Adipocyte (in vitro differentiated cells): ENCODE measurements around the gene EVL.

Experiments used
- DNase-seq: peaks from one replicate; pipeline ENCODE4 v3.0.0-alpha.2; 2015; ENCODE audit warnings: low read depth
- H3K27me3 ChIP-seq: replicated peaks from 2 replicates; pipeline ENCODE4 v1.7.0; 2013; ENCODE audit warnings: mild to moderate bottlenecking, low read length, moderate library complexity; ENCODE audit not compliant: control insufficient read depth, insufficient read depth
- H3K36me3 ChIP-seq: 2 replicates; pipeline ENCODE4 v1.7.0; 2013; ENCODE audit warnings: low read length, mild to moderate bottlenecking, moderate library complexity; ENCODE audit not compliant: control insufficient read depth, insufficient read depth, severe bottlenecking
- H3K4me1 ChIP-seq: 2 replicates; pipeline ENCODE4 v1.7.0; 2013; ENCODE audit warnings: mild to moderate bottlenecking, low read length, moderate library complexity; ENCODE audit not compliant: control insufficient read depth, insufficient read depth
- H3K4me3 ChIP-seq: 2 replicates; pipeline ENCODE4 v1.7.0; 2013; ENCODE audit warnings: mild to moderate bottlenecking, low read length, moderate library complexity
- H3K9ac ChIP-seq: 2 replicates; pipeline ENCODE4 v1.7.0; 2013; ENCODE audit warnings: mild to moderate bottlenecking, low read length, moderate library complexity
- H3K9me3 ChIP-seq: 2 replicates; pipeline ENCODE4 v1.7.0; 2013; ENCODE audit warnings: mild to moderate bottlenecking, low read length, moderate library complexity; ENCODE audit not compliant: control insufficient read depth

EVL gene

GRCh38 chr14:100124551-100125088 lies 59.4 kb downstream of the EVL start:
- Histone ChIP-seq H3K9ac (no peak overlapping the region), H3K36me3 (peaks cover 14% of the 10 kb centered on the region), H3K4me1 (peaks cover 22% of the 10 kb centered on the region), H3K9me3 (no peaks in the 10 kb centered on the region), H3K27me3 (no peaks in the 10 kb centered on the region), H3K4me3 (no peak overlapping the region)
- no peak for DNase-seq

GRCh38 chr14:100126401-100126800 lies 61.2 kb downstream of the EVL start:
- Histone ChIP-seq H3K27me3 (no peaks in the 10 kb centered on the region), H3K9ac (no peak overlapping the region), H3K9me3 (no peaks in the 10 kb centered on the region), H3K4me1 (peaks cover 36% of the 10 kb centered on the region), H3K36me3 (peaks cover 14% of the 10 kb centered on the region), H3K4me3 (no peak overlapping the region)
- DNase-seq: no peak

GRCh38 chr14:100127853-100128455 lies 62.7 kb downstream of the EVL start:
- no peaks in the 10 kb centered on the region for H3K9me3 ChIP-seq
- no peaks in the 10 kb centered on the region for H3K27me3 ChIP-seq
- no peak overlapping the region for H3K4me3 ChIP-seq
- H3K4me1 ChIP-seq: peaks cover 51% of the 10 kb centered on the region
- H3K9ac ChIP-seq: no peak overlapping the region
- peaks cover 14% of the 10 kb centered on the region for H3K36me3 ChIP-seq
- DNase-seq: no peak

GRCh38 chr14:100128688-100129087 lies 63.5 kb downstream of the EVL start:
- Histone ChIP-seq H3K27me3 (no peaks in the 10 kb centered on the region), H3K4me1 (peaks cover 57% of the 10 kb centered on the region), H3K4me3 (no peak overlapping the region), H3K36me3 (peaks cover 14% of the 10 kb centered on the region), H3K9me3 (no peaks in the 10 kb centered on the region), H3K9ac (peak overlapping the region; percentile 78)
- DNase-seq: no peak

GRCh38 chr14:100129161-100129589 lies 64.0 kb downstream of the EVL start:
- Histone ChIP-seq H3K9ac (peak overlapping the region; percentile 78), H3K9me3 (no peaks in the 10 kb centered on the region), H3K36me3 (peaks cover 14% of the 10 kb centered on the region), H3K4me3 (peak overlapping the region; percentile 31), H3K27me3 (no peaks in the 10 kb centered on the region), H3K4me1 (peaks cover 57% of the 10 kb centered on the region)
- DNase-seq: no peak

GRCh38 chr14:100130521-100130920 lies 65.3 kb downstream of the EVL start:
- H3K4me3 ChIP-seq: no peak overlapping the region
- H3K27me3 ChIP-seq: no peaks in the 10 kb centered on the region
- peaks cover 5% of the 10 kb centered on the region for H3K36me3 ChIP-seq
- DNase-seq: no peak
- H3K9me3 ChIP-seq: no peaks in the 10 kb centered on the region
- peaks cover 57% of the 10 kb centered on the region for H3K4me1 ChIP-seq
- H3K9ac ChIP-seq: peak overlapping the region; percentile 78

GRCh38 chr14:100131181-100131580 lies 66.0 kb downstream of the EVL start:
- DNase-seq: no peak
- peak overlapping the region; percentile 75 for H3K9ac ChIP-seq
- peaks cover 8% of the 10 kb centered on the region for H3K36me3 ChIP-seq
- H3K9me3 ChIP-seq: no peaks in the 10 kb centered on the region
- peaks cover 57% of the 10 kb centered on the region for H3K4me1 ChIP-seq
- H3K27me3 ChIP-seq: no peaks in the 10 kb centered on the region
- no peak overlapping the region for H3K4me3 ChIP-seq

- H3K36me3 ChIP-seq: peaks cover 5% of the 10 kb centered on the region
- peak; percentile 53 for DNase-seq
- H3K4me1 ChIP-seq: peaks cover 57% of the 10 kb centered on the region
- H3K4me3 ChIP-seq: peak overlapping the region; percentile 1
- H3K27me3 ChIP-seq: no peaks in the 10 kb centered on the region
- no peaks in the 10 kb centered on the region for H3K9me3 ChIP-seq
- H3K9ac ChIP-seq: peak overlapping the region; percentile 75
Measured at GRCh38 chr14:100132161-100132902, 67.1 kb downstream of the EVL start.

- Histone ChIP-seq H3K4me3 (peak overlapping the region; percentile 37), H3K36me3 (peaks cover 8% of the 10 kb centered on the region), H3K27me3 (no peaks in the 10 kb centered on the region), H3K9me3 (no peaks in the 10 kb centered on the region), H3K9ac (peak overlapping the region; percentile 75), H3K4me1 (peaks cover 52% of the 10 kb centered on the region)
- peak; percentile 64 for DNase-seq
Measured at GRCh38 chr14:100132903-100133510, 67.8 kb downstream of the EVL start.

- H3K9ac ChIP-seq: no peak overlapping the region
- no peak overlapping the region for H3K4me3 ChIP-seq
- H3K27me3 ChIP-seq: no peaks in the 10 kb centered on the region
- no peaks in the 10 kb centered on the region for H3K9me3 ChIP-seq
- peaks cover 11% of the 10 kb centered on the region for H3K36me3 ChIP-seq
- peaks cover 39% of the 10 kb centered on the region for H3K4me1 ChIP-seq
- no peak for DNase-seq
Measured at GRCh38 chr14:100134586-100134985, 69.4 kb downstream of the EVL start.

GRCh38 chr14:100135073-100135472 lies 69.9 kb downstream of the EVL start:
- Histone ChIP-seq H3K4me1 (peaks cover 34% of the 10 kb centered on the region), H3K9ac (no peak overlapping the region), H3K27me3 (no peaks in the 10 kb centered on the region)

More at GRCh38 chr14:100135073-100135472, 69.9 kb downstream of the EVL start:
- no peak for DNase-seq
- H3K9me3 ChIP-seq: no peaks in the 10 kb centered on the region
- peaks cover 11% of the 10 kb centered on the region for H3K36me3 ChIP-seq
- H3K4me3 ChIP-seq: no peak overlapping the region
